GM20000 (cell line): Measurements from ENCODE around the gene GNS.

Experiments used
- DNase-seq: peaks from one replicate; pipeline ENCODE4 v3.0.0; 2012; ENCODE audit warnings: low spot score
- TF ChIP-seq, protein P1 (sequence below): IDR thresholded peaks from 2 replicates; pipeline ENCODE4 v1.5.1; 2012; ENCODE audit warnings: mild to moderate bottlenecking, control low read depth; ENCODE audit errors: extremely low read depth, missing control alignments

Gene GNS

DNA sequence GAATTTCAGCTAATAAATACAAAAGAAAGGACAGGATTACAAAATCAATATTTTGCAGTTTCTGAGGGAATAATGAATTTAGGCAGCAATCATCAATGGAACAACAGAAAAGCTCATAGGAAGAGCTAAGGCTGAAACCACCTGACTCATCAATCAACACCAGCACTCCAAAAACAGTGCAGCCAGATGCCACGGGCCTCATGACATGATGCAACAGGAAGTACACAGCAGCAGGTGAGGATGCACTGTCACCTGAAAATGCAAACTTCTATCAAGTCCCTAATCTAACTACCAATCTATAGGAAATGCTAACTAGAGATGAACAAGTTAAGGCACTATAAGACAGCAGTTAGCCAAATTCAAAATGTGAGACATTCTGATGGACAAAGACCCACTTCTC is 21.7 kb downstream of the GNS start:
- TF ChIP-seq, protein P1, sequence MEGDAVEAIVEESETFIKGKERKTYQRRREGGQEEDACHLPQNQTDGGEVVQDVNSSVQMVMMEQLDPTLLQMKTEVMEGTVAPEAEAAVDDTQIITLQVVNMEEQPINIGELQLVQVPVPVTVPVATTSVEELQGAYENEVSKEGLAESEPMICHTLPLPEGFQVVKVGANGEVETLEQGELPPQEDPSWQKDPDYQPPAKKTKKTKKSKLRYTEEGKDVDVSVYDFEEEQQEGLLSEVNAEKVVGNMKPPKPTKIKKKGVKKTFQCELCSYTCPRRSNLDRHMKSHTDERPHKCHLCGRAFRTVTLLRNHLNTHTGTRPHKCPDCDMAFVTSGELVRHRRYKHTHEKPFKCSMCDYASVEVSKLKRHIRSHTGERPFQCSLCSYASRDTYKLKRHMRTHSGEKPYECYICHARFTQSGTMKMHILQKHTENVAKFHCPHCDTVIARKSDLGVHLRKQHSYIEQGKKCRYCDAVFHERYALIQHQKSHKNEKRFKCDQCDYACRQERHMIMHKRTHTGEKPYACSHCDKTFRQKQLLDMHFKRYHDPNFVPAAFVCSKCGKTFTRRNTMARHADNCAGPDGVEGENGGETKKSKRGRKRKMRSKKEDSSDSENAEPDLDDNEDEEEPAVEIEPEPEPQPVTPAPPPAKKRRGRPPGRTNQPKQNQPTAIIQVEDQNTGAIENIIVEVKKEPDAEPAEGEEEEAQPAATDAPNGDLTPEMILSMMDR, result no peak
- no peak for DNase-seq

DNA sequence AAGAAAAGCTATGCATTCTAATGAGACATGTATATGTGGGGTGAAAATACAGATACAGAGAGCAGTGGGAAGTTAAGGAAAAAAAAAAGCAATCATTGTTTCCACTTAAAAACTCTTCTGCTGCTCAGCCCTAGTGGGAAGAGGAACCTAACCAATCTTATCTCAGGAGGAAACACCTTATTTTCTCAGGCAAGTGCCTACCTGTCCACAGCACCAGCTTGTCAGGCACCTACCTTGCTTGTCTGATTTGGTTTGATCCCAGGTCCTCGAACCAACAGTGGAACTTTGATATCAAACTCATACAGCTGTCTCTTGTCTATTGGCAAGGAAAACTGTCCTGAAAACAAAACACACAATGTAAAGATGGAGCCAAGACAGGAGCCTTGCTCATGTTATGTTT is 22.4 kb downstream of the GNS start:
- TF ChIP-seq, protein P1, result no peak
- DNase-seq, result no peak

DNA sequence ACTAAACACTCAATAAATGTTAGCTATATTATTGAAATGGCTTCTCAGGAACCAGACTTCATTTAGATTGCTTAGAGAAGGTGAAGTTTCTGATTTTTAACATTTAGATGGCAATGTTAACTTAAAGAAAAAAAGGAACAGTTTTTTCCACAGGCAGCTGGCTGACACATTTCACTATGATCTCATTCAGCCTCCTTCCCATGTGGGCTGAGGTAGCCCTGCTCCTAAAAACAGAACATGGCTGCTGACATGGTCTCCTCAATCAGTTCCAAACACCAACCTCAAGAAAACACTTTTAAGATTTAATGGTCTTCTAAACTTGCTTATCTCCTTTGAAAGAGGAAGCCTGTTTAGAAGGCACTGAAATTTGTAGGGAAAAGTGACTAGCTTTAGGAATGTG is 23.8 kb downstream of the GNS start:
- TF ChIP-seq, protein P1, result no peak
- no peak for DNase-seq

DNA sequence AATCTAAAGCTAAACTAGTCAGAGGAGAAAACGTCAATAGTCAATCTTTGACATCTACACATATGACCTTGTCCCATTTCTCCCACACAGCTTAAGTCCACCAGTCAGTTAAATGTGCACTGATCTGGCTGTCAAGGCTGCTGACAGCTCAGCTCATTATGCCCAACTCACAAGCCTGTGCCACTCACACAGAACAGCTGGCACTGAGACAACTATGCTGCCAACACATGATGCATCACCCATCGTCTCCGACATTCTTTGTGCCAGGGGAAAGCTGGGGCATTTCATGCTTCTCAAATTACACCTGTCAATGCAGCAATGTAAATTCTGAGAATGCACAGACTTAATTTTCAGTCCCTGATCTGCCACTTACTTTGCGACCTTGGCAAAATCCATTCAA is 25.3 kb downstream of the GNS start:
- DNase-seq, result no peak
- TF ChIP-seq, protein P1, result no peak

DNA sequence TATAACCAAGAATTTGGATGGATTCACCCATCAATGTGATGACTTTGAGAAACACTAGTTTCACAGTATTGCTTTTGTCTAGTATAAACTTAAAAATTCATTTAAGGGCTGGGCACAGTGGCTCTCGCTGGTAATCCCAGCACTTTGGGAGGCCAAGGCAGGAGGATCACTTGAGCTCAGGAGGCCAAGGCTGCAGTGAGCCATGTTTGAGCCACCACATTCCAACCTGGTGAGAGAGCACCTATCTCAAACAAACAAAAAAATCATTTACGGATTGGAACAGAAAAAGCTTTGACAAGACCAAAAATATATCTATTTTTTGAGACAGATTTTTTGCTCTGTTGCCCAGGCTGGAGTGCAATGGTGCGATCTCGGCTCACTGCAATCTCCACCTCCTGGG is 27.5 kb downstream of the GNS start:
- TF ChIP-seq, protein P1, result no peak
- DNase-seq, result no peak

DNA sequence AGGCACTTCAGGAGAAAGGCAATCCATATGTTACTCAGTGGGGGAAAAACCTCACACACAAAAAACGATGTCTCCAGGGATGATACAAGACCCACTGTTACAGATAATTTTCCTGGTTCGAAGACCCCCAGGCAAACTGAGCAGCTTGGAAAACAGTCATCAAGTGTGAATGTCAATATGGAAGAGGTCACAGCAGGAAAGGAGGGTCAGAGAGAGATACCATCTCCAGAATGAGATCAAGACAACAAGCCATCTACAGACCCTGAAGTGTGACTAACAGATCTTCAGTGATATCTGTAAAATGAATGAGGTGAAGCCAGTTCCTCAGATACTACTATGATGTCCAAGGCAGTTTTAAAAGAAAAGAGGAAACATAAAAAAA is 28.6 kb downstream of the GNS start:
- DNase-seq, result no peak
- TF ChIP-seq, protein P1, result no peak

DNA sequence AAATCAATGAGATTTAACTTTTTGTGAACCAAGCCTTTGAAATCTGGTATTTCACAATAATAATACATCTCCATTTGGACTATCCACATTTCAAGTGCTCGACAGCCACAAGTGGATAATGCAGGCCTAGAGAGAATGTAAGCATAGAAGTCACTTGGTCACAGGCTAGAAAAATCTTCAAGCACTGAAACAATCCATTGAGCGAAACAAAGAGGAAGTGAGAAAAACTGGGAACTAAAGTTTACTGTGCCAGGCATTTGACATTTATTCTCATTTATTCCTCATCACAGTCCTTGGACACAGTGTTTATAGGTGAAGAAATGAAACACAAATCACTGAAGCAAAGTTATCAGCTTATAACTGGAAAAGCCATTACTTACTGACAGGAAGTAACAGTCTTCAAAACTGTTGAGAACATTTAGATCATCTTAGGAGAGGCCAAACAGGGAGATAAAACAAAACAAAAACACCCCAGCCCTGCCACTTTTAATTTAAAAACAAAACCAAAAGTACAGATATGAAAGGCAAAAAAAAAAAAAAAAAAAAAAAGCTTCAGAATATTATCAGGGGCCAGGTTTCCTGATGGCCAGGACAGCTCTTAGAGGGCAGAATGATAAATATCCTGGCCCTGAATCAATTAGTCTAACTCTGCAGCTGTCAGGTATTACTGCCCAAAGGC is 29.2 kb downstream of the GNS start:
- TF ChIP-seq, protein P1, result no peak
- peak; percentile 16 for DNase-seq
